ENCODE results near the gene TMEM145.
"Not testable (repeated sequence)": the region's sequence is repeated elsewhere in the genome, so short reads cannot be mapped to it uniquely, and the experiment has no call there.

- TF ChIP-seq EZH2 (IDR thresholded peaks at IDR 0.05; ENCODE audit: borderline replicate concordance, control insufficient read depth, low read depth, low read length); CTCF (IDR thresholded peaks at IDR 0.05 in 2 of 3, conservative IDR thresholded peaks at IDR 0.05 in 1 of 3; ENCODE audit: control insufficient read depth in 2 of 3, extremely low read depth in 1 of 3, insufficient read depth in 1 of 3, low read depth in 3 of 3, low read length in 3 of 3); BRCA1 (IDR thresholded peaks at IDR 0.05; ENCODE audit: low read depth, low read length); CHD1 (IDR thresholded peaks at IDR 0.05; ENCODE audit: low read depth, low read length); TBL1XR1 (IDR thresholded peaks at IDR 0.05; ENCODE audit: low read depth, low read length); NR2F1 (conservative IDR thresholded peaks at IDR 0.05); ZBED1 (IDR thresholded peaks at IDR 0.05; ENCODE audit: borderline replicate concordance); USF2 (IDR thresholded peaks at IDR 0.05; ENCODE audit: borderline replicate concordance, low read depth, low read length); EP300 (IDR thresholded peaks at IDR 0.05; ENCODE audit: borderline replicate concordance in 1 of 2, control insufficient read depth in 1 of 2, low read depth in 2 of 2, low read length in 2 of 2); CHD2 (IDR thresholded peaks at IDR 0.05; ENCODE audit: borderline replicate concordance, low read depth, low read length); POLR2AphosphoS5 (IDR thresholded peaks at IDR 0.05; ENCODE audit: low read length); RAD21 (IDR thresholded peaks at IDR 0.05; ENCODE audit: insufficient read depth, low read depth, low read length): not testable (repeated sequence)
- TF ChIP-seq, protein P1, sequence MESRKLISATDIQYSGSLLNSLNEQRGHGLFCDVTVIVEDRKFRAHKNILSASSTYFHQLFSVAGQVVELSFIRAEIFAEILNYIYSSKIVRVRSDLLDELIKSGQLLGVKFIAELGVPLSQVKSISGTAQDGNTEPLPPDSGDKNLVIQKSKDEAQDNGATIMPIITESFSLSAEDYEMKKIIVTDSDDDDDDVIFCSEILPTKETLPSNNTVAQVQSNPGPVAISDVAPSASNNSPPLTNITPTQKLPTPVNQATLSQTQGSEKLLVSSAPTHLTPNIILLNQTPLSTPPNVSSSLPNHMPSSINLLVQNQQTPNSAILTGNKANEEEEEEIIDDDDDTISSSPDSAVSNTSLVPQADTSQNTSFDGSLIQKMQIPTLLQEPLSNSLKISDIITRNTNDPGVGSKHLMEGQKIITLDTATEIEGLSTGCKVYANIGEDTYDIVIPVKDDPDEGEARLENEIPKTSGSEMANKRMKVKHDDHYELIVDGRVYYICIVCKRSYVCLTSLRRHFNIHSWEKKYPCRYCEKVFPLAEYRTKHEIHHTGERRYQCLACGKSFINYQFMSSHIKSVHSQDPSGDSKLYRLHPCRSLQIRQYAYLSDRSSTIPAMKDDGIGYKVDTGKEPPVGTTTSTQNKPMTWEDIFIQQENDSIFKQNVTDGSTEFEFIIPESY (IDR thresholded peaks at IDR 0.05): not testable (repeated sequence)
Observed at GRCh38 chr19:42266105-42266504, 47.0 kb upstream of the TMEM145 start.

Measured in GM12878 (cell line).